Natural killer cell treated with Interleukin-12 subunit alpha and Interleukin-12 subunit beta and Interleukin-15 and Interleukin-18, amount 100 ng/mL, for 72 hours (primary cell): Measurements from ENCODE around the gene TTLL10. TPM values are rescaled to one million over a fixed set of nuclear protein-coding genes. Genes with fewer than 3 reads are reported as not detected.

Experiments used
- ATAC-seq, 2 donors: fragments of 150-1000 bp; cut with Tn5 transposase in 1 of 2; sonication (Bioruptor Pico), chemical (Tn5 transposase) in 1 of 2; 2 replicates each; pipeline ENCODE4 v1.10.0; 2021
- DNase-seq: peaks from one replicate; pipeline ENCODE4 v3.0.0; 2022; ENCODE audit warnings: low spot score
- H3K27ac Mint-ChIP-seq, 2 donors: 1 replicate in 1 of 2; 2 replicates in 1 of 2; pipeline ENCODE4 v1.8.0; 2022; ENCODE audit warnings: mixed read lengths in 2 of 2, mild to moderate bottlenecking in 1 of 2, moderate library complexity in 1 of 2
- H3K27me3 Mint-ChIP-seq, 2 donors: 1 replicate in 1 of 2; 2 replicates in 1 of 2; pipeline ENCODE4 v1.8.0; 2022; ENCODE audit warnings: mixed read lengths in 2 of 2
- H3K36me3 Mint-ChIP-seq: one replicate; pipeline ENCODE4 v1.8.0; 2022; ENCODE audit warnings: mixed read lengths
- H3K4me1 Mint-ChIP-seq, 2 donors: 1 replicate in 1 of 2; 2 replicates in 1 of 2; pipeline ENCODE4 v1.8.0; 2022; ENCODE audit warnings: low read depth in 2 of 2, mixed read lengths in 2 of 2, mild to moderate bottlenecking in 1 of 2
- H3K4me3 Mint-ChIP-seq: one replicate; pipeline ENCODE4 v1.8.0; 2022; ENCODE audit warnings: mixed read lengths
- H3K9me3 Mint-ChIP-seq: 2 replicates; pipeline ENCODE4 v1.8.0; 2022; ENCODE audit warnings: mixed read lengths
- total RNA-seq, 2 donors: library from RNA; stranded (reverse); gene quantifications; one replicate each; pipeline ENCODE4 v1.2.3, GENCODE V29; 2022

TTLL10 gene
- total RNA-seq, 2 donors from 2014 or later = 0.31 TPM; not detected in 1

DNA sequence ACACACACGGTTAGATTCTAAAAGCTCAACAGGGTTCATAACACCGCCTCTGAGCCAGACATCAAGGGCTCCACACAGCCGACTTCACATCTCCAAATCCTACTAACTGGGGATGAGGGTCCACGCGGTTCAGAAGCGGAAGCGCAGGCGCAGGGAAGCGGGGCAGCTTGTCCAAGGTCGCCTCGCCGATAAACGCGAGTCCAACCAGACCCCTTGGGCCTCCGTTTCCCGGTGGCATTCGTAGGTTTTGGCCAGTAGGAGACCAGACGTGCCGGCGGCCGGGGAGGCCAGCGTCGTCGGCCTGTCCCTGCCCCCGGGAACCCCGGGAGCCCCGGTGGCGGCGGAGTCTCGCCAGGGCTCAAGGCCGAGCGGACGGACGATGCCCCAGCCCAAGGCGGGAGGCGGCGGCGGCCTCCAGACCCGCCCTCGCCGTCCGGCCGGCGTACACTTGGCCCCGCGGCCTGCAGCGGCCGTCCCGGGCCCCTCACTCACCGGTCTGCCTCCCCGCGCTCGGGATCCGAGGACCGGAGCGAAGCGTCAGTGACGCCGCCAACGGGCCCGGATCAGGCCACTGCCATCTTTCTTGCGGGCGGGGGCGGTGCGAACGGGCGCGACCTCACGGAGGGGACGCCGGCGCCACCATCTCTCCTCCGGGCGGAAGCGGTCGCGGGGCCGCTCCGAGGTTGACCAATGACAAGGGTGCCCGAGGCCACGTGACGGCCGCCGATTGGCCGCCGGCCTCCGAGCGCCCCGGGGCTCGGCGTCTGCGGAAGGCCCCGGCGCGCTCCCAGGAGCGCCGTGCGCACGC lies 57.9 kb downstream of the TTLL10 start, which contains the start of gene SDF4:
Gene SDF4, minus strand, starts transcription at position 602 of the 808 bp plus-strand sequence. CDS start 3,229 bp downstream, outside the sequence.
- ATAC-seq (peak; percentile 96 to 98), DNase-seq (peak; percentile 99)
- peaks cover 18% of the 10 kb centered on the region for H3K36me3 Mint-ChIP-seq
- H3K27ac Mint-ChIP-seq = peak within 1 kb of the TSS; percentile 90 to 95
- no peaks in the 10 kb centered on the region for H3K9me3 Mint-ChIP-seq
- no peaks in the 10 kb centered on the region for H3K27me3 Mint-ChIP-seq
- peak within 1 kb of the TSS; percentile 98 for H3K4me3 Mint-ChIP-seq
- peaks cover 24 to 25% of the 10 kb centered on the region in 2 donors for H3K4me1 Mint-ChIP-seq

DNA sequence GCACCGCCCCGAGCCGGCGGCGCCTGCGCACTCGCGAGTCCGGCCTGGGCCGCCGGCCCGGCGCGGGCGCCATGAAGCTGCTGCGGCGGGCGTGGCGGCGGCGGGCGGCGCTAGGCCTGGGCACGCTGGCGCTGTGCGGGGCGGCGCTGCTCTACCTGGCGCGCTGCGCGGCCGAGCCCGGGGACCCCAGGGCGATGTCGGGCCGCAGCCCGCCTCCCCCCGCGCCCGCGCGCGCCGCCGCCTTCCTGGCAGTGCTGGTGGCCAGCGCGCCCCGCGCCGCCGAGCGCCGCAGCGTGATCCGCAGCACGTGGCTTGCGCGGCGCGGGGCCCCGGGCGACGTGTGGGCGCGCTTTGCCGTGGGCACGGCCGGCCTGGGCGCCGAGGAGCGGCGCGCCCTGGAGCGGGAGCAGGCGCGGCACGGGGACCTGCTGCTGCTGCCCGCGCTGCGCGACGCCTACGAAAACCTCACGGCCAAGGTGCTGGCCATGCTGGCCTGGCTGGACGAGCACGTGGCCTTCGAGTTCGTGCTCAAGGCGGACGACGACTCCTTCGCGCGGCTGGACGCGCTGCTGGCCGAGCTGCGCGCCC lies 58.6 kb downstream of the TTLL10 start, which contains the start of gene B3GALT6:
Gene B3GALT6, plus strand, starts transcription at position 30 of the 588 bp plus-strand sequence. Its CDS starts 42 bp downstream, at position 72.
- no peak for DNase-seq
- Mint-ChIP-seq H3K4me1 (peaks cover 22 to 24% of the 10 kb centered on the region in 2 donors), H3K27me3 (no peaks in the 10 kb centered on the region), H3K27ac (peak within 1 kb of the TSS; percentile 90 to 95), H3K4me3 (peak within 1 kb of the TSS; percentile 98), H3K36me3 (peaks cover 18% of the 10 kb centered on the region), H3K9me3 (no peaks in the 10 kb centered on the region)
- no peak for ATAC-seq

DNA sequence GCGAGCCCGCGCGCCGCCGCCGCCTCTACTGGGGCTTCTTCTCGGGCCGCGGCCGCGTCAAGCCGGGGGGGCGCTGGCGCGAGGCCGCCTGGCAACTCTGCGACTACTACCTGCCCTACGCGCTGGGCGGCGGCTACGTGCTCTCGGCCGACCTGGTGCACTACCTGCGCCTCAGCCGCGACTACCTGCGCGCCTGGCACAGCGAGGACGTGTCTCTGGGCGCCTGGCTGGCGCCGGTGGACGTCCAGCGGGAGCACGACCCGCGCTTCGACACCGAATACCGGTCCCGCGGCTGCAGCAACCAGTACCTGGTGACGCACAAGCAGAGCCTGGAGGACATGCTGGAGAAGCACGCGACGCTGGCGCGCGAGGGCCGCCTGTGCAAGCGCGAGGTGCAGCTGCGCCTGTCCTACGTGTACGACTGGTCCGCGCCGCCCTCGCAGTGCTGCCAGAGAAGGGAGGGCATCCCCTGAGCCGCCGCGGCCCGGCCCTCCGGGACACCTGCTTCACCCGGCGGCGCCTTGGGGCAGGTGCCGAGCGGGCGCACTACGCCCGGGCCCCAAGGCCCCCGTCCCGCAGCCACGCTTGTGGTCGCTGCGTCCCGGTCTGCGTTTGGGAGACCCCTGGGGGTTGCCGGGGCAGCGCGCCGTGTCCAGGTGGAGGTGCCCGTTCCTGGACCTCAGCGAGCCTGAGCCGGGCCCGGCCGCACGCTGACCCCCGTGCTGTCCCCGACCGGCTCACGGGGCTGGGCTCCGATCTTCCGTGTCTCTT lies 59.3 kb downstream of the TTLL10 start:
- Mint-ChIP-seq H3K4me3 (peak overlapping the region; percentile 79), H3K9me3 (no peaks in the 10 kb centered on the region), H3K27ac (peak overlapping the region; percentile 81 to 89), H3K27me3 (no peaks in the 10 kb centered on the region), H3K36me3 (peaks cover 18% of the 10 kb centered on the region), H3K4me1 (peaks cover 22 to 24% of the 10 kb centered on the region in 2 donors)
- no peak for DNase-seq
- no peak for ATAC-seq

GRCh38 chr1:1233567-1233892 lies 59.9 kb downstream of the TTLL10 start:
- Mint-ChIP-seq H3K36me3 (peaks cover 18% of the 10 kb centered on the region), H3K4me1 (peaks cover 22 to 24% of the 10 kb centered on the region in 2 donors), H3K27me3 (no peaks in the 10 kb centered on the region), H3K27ac (peak overlapping the region; percentile 81 to 89), H3K4me3 (peak overlapping the region; percentile 79), H3K9me3 (no peaks in the 10 kb centered on the region)
- ATAC-seq = no peak
- no peak for DNase-seq

- H3K9me3 Mint-ChIP-seq = no peaks in the 10 kb centered on the region
Measured at GRCh38 chr1:1234180-1234808, 60.6 kb downstream of the TTLL10 start.

DNA sequence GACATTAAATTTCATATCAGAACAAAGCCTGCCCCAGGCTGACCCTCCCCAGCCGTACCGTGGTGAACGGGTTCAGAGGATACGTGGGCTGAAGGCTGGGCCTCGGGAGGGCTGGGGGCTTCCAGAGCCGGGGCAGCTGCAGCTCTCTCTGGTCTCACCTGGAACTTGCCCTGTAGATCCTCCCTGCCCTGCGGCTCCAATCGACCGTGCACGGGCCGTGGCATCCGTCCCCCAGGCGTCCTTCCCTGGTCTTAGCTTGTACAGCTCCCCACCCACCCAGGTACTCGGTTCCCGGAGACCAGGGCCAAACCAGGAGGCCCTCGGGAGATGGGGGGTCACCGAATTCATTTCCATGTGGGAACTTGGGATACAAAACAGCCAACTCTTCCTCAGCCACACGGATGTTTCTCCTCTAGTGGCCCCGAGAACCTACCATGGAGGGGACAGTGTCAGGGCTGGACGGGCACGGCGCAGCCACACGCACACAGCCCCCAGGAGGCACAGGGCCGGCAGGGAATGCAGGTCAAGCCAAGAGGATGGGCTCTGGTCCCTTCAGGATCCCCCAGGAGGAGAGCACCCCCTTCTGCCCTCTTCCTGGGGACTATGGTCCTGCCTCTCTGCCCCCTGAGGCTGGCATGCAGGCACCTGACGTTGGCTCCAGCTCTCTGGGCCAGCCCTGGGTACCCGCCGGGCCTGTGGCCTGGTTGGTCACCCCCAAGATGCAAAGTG lies 61.5 kb downstream of the TTLL10 start:
- no peak for DNase-seq
- H3K4me3 Mint-ChIP-seq = no peak overlapping the region
- H3K9me3 Mint-ChIP-seq = no peaks in the 10 kb centered on the region
- H3K27ac Mint-ChIP-seq = no peak overlapping the region
- ATAC-seq = no peak
- H3K4me1 Mint-ChIP-seq = peaks cover 13 to 15% of the 10 kb centered on the region in 2 donors
- H3K36me3 Mint-ChIP-seq = peaks cover 12% of the 10 kb centered on the region
- H3K27me3 Mint-ChIP-seq = no peaks in the 10 kb centered on the region

More at GRCh38 chr1:1234180-1234808, 60.6 kb downstream of the TTLL10 start:
- Mint-ChIP-seq H3K4me1 (peaks cover 22 to 24% of the 10 kb centered on the region in 2 donors), H3K27me3 (no peaks in the 10 kb centered on the region), H3K36me3 (peaks cover 17% of the 10 kb centered on the region), H3K27ac (peak overlapping the region; percentile 81 to 89), H3K4me3 (peak overlapping the region; percentile 79)
- DNase-seq (no peak), ATAC-seq (no peak)

- DNase-seq (no peak), ATAC-seq (no peak)
- Mint-ChIP-seq H3K27ac (no peak overlapping the region), H3K4me3 (no peak overlapping the region), H3K36me3 (peaks cover 5% of the 10 kb centered on the region), H3K9me3 (no peaks in the 10 kb centered on the region), H3K4me1 (peaks cover 7 to 9% of the 10 kb centered on the region in 2 donors), H3K27me3 (no peaks in the 10 kb centered on the region)
Measured at GRCh38 chr1:1236176-1236763, 62.6 kb downstream of the TTLL10 start.

- ATAC-seq (no peak), DNase-seq (no peak)
- H3K4me1 Mint-ChIP-seq = peaks cover 7 to 9% of the 10 kb centered on the region in 2 donors
- peaks cover 5% of the 10 kb centered on the region for H3K36me3 Mint-ChIP-seq
- no peak overlapping the region for H3K4me3 Mint-ChIP-seq
- no peaks in the 10 kb centered on the region for H3K9me3 Mint-ChIP-seq
- no peak overlapping the region for H3K27ac Mint-ChIP-seq
- no peaks in the 10 kb centered on the region for H3K27me3 Mint-ChIP-seq
Measured at GRCh38 chr1:1236945-1237873, 63.5 kb downstream of the TTLL10 start.

DNA sequence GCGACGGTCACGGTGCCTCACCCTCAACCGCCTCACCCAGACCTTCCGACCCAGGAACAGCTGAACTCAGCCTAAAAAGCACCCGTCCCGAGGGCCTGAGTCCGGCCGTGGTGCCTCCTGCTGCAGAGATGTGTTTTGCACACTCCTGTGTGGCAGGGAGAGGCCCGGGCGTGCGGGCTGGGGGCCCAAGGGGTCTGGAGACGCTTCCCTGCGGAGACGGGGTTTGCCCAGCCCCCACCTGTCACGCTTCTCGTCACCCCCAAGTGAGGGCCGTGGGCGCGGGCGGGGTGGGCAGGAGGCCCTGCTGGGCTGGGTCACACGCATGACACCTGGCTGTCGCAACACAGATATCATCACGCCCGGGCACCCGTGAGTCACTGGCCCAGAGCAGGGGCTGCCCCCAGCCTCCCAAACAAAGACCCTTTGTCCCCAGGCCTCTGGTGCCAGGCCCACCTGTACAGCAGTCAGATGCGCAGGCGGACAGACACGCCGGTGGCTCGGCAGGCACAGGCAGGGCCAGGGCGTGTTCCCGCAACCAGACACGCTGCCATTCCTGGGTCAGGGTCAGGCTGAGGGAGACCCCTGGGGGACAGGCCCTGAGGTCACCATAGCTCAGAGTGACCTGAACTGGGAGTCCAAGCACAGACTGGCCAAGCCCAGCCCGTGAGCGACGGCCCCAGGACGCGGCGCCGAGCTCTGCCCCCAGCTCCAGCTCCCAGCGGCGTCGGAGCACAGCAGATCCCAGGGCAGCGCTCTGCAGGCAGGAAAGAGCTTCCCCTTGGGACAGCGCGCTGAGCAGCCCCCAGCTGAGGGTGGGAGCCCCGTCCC lies 64.4 kb downstream of the TTLL10 start:
- H3K4me1 Mint-ChIP-seq = peaks cover 7 to 9% of the 10 kb centered on the region in 2 donors
- DNase-seq (no peak), ATAC-seq (no peak)
- no peak overlapping the region for H3K4me3 Mint-ChIP-seq
- no peak overlapping the region for H3K27ac Mint-ChIP-seq
- no peaks in the 10 kb centered on the region for H3K9me3 Mint-ChIP-seq
- H3K36me3 Mint-ChIP-seq = peaks cover 5% of the 10 kb centered on the region
- no peaks in the 10 kb centered on the region for H3K27me3 Mint-ChIP-seq

DNA sequence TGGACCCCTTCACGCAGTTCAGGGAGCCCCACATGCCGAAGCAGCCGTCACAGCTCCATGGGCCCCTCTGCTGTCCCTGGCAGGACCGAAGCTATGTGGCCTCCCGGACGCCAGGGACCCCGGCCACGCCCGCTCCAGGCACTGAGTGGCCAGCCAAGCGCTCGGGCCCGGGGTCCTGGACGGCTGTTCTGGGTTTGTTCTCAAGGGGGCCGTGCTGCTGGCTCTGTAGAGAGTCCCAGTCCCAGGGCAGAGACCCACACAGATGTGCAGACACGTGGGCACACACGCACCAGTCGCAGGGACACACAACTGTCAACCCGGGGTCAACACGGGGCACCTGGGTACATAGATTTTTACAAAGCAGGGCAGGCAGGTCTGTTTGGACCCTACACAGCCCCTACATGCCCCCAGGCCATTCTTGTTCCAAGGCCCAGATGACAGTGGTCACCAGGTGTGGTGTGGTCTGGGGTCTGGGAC lies 65.1 kb downstream of the TTLL10 start:
- H3K36me3 Mint-ChIP-seq = peaks cover under 1% of the 10 kb centered on the region
- no peak for ATAC-seq
- H3K27me3 Mint-ChIP-seq = no peaks in the 10 kb centered on the region
- DNase-seq = no peak
- H3K9me3 Mint-ChIP-seq = no peaks in the 10 kb centered on the region
- peaks cover 3 to 4% of the 10 kb centered on the region in 2 donors for H3K4me1 Mint-ChIP-seq
- H3K27ac Mint-ChIP-seq = no peak overlapping the region
- H3K4me3 Mint-ChIP-seq = no peak overlapping the region

DNA sequence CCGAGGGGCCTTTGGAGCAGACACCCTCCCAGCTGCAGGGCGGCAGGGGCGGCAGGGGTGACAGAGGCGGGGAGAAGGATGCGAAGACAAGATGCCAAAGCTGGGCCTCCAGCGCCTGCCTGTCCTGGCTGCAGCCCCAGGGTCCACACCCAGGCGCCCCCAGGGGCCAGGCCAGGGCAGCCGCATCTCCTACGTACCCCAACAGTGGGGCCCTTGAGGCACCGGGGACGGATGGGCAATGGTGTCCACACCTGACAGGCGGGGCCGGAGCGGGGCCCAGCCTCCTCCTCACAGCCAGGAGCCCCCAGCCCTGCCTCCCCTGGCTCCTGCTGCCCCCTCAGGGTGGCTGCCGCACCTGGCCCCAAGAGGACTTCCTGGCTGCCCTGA lies 65.5 kb downstream of the TTLL10 start:
- H3K27me3 Mint-ChIP-seq = no peaks in the 10 kb centered on the region
- no peak overlapping the region for H3K27ac Mint-ChIP-seq
- no peak overlapping the region for H3K4me3 Mint-ChIP-seq
- H3K4me1 Mint-ChIP-seq = peaks cover 0 to 2% of the 10 kb centered on the region in 2 donors
- DNase-seq = no peak
- ATAC-seq = no peak
- H3K9me3 Mint-ChIP-seq = no peaks in the 10 kb centered on the region
- H3K36me3 Mint-ChIP-seq = no peaks in the 10 kb centered on the region
